Omental fat pad (tissue), 4 donors: ENCODE measurements around the gene BBC3. TPM values are rescaled to one million over a fixed set of nuclear protein-coding genes. Genes with fewer than 3 reads are reported as not detected.

Experiments
- ATAC-seq: fragments of 150-250 bp; one replicate; pipeline ENCODE4 v1.9.1; 2016; ENCODE audit warnings: mild to moderate bottlenecking, moderate library complexity; ENCODE audit not compliant: low FRiP score
- DNase-seq: peaks from one replicate; pipeline ENCODE4 v3.0.0-alpha.2; 2019; ENCODE audit warnings: low spot score
- total RNA-seq, 4 donors: library from RNA; depleted of rRNA; stranded (reverse); fragments of >200 nt; gene quantifications; one replicate each; pipeline ENCODE4 v1.1.0, GENCODE V29; 2016
- TF ChIP-seq, protein P1 (sequence below), 3 donors: fragments of 450-650 bp; IDR thresholded peaks; one replicate each; pipeline ENCODE4 v1.5.1; 2016 to 2017; ENCODE audit warnings: antibody characterized with exemption in 3 of 3, mild to moderate bottlenecking in 3 of 3, moderate library complexity in 2 of 3

Gene BBC3
- total RNA-seq, 4 donors from 2014 or later, result 1.0 to 9.1 (median 1.8) TPM

GRCh38 chr19:47188507-47189033 is 42.4 kb downstream of the BBC3 start:
- ATAC-seq (no peak), DNase-seq (no peak)
- TF ChIP-seq, protein P1, sequence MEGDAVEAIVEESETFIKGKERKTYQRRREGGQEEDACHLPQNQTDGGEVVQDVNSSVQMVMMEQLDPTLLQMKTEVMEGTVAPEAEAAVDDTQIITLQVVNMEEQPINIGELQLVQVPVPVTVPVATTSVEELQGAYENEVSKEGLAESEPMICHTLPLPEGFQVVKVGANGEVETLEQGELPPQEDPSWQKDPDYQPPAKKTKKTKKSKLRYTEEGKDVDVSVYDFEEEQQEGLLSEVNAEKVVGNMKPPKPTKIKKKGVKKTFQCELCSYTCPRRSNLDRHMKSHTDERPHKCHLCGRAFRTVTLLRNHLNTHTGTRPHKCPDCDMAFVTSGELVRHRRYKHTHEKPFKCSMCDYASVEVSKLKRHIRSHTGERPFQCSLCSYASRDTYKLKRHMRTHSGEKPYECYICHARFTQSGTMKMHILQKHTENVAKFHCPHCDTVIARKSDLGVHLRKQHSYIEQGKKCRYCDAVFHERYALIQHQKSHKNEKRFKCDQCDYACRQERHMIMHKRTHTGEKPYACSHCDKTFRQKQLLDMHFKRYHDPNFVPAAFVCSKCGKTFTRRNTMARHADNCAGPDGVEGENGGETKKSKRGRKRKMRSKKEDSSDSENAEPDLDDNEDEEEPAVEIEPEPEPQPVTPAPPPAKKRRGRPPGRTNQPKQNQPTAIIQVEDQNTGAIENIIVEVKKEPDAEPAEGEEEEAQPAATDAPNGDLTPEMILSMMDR (IDR thresholded peaks at IDR 0.05), result no peak

- TF ChIP-seq, protein P1 (IDR thresholded peaks at IDR 0.05), result no peak
Measured at GRCh38 chr19:47187797-47188196, 43.2 kb downstream of the BBC3 start.

DNA sequence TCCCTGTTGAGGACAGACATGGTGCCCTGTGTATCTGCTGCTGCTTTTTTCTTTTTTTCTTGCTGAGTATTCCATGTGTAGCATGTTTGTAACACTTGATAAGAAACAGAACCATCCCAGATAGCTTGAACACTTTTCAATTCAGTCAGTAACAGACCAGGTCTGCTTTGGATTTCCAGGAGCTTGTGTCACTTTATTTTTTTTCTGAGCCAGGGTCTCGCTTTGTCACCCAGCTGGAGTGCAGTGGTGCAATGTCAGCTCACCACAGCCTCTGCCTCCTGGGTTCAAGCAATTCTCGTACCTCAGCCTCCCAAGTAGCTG is 43.7 kb downstream of the BBC3 start:
- no peak for ATAC-seq
- TF ChIP-seq, protein P1 (IDR thresholded peaks at IDR 0.05), result no peak
- DNase-seq, result no peak

More at GRCh38 chr19:47187797-47188196, 43.2 kb downstream of the BBC3 start:
- no peak for ATAC-seq
- no peak for DNase-seq

GRCh38 chr19:47186446-47187334 is 44.3 kb downstream of the BBC3 start:
- ATAC-seq, result no peak
- TF ChIP-seq, protein P1 (IDR thresholded peaks at IDR 0.05), result no peak
- DNase-seq, result no peak

GRCh38 chr19:47183601-47184000 is 47.4 kb downstream of the BBC3 start:
- TF ChIP-seq, protein P1 (IDR thresholded peaks at IDR 0.05), result no peak
- ATAC-seq (no peak), DNase-seq (no peak)

GRCh38 chr19:47179653-47180310 is 51.2 kb downstream of the BBC3 start:
- DNase-seq (no peak), ATAC-seq (no peak)
- TF ChIP-seq, protein P1 (IDR thresholded peaks at IDR 0.05), result no peak
